Activated naive CD8-positive, alpha-beta T cell treated with anti-CD3 and anti-CD28 coated beads, Interleukin-2, amount 50 U/mL, for 24 hours (primary cell): ENCODE data around the gene TGFBI.
"Not testable (repeated sequence)": the region's sequence is repeated elsewhere in the genome, so short reads cannot be mapped to it uniquely, and the experiment has no call there.

Experiments used
- ATAC-seq: fragments of 150-1000 bp; cut with Tn5 transposase; one replicate; pipeline ENCODE4 v1.10.0; 2021
- DNase-seq: peaks from one replicate; pipeline ENCODE4 v3.0.0; 2021
- H3K27ac Mint-ChIP-seq: one replicate; pipeline ENCODE4 v1.8.0; 2021; ENCODE audit warnings: mild to moderate bottlenecking, mixed read lengths
- H3K27me3 Mint-ChIP-seq: one replicate; pipeline ENCODE4 v1.8.0; 2021; ENCODE audit warnings: mixed read lengths
- H3K36me3 Mint-ChIP-seq: one replicate; pipeline ENCODE4 v1.8.0; 2021; ENCODE audit warnings: low read depth, mixed read lengths
- H3K4me1 Mint-ChIP-seq: one replicate; pipeline ENCODE4 v1.8.0; 2021; ENCODE audit warnings: mixed read lengths
- H3K4me3 Mint-ChIP-seq: one replicate; pipeline ENCODE4 v1.8.0; 2021; ENCODE audit warnings: mild to moderate bottlenecking, moderate library complexity, mixed read lengths
- H3K9me3 Mint-ChIP-seq: one replicate; pipeline ENCODE4 v1.8.0; 2021; ENCODE audit warnings: mixed read lengths

TGFBI gene

GRCh38 chr5:136040746-136041415 lies 12.1 kb downstream of the TGFBI start:
- ATAC-seq (no peak), DNase-seq (no peak)
- no peaks in the 10 kb centered on the region for H3K27me3 Mint-ChIP-seq
- H3K36me3 Mint-ChIP-seq, result no peaks in the 10 kb centered on the region
- no peak overlapping the region for H3K27ac Mint-ChIP-seq
- H3K4me3 Mint-ChIP-seq, result no peak overlapping the region
- H3K9me3 Mint-ChIP-seq, result no peaks in the 10 kb centered on the region
- H3K4me1 Mint-ChIP-seq, result peaks cover 32% of the 10 kb centered on the region

GRCh38 chr5:136042156-136042555 lies 13.4 kb downstream of the TGFBI start:
- H3K27me3 Mint-ChIP-seq, result no peaks in the 10 kb centered on the region
- H3K27ac Mint-ChIP-seq, result peak overlapping the region; percentile 23
- no peak for ATAC-seq

GRCh38 chr5:136042665-136043121 lies 13.9 kb downstream of the TGFBI start:
- Mint-ChIP-seq H3K4me3 (no peak overlapping the region), H3K9me3 (no peaks in the 10 kb centered on the region), H3K36me3 (no peaks in the 10 kb centered on the region), H3K27ac (peak overlapping the region; percentile 23), H3K27me3 (no peaks in the 10 kb centered on the region), H3K4me1 (peaks cover 14% of the 10 kb centered on the region)
- DNase-seq (no peak), ATAC-seq (peak; percentile 73)

More at GRCh38 chr5:136042156-136042555, 13.4 kb downstream of the TGFBI start:
- Mint-ChIP-seq H3K9me3 (no peaks in the 10 kb centered on the region), H3K36me3 (no peaks in the 10 kb centered on the region), H3K4me1 (peaks cover 19% of the 10 kb centered on the region), H3K4me3 (no peak overlapping the region)
- no peak for DNase-seq

GRCh38 chr5:136043551-136043950 lies 14.8 kb downstream of the TGFBI start:
- no peak overlapping the region for H3K4me3 Mint-ChIP-seq
- DNase-seq, result no peak
- ATAC-seq, result no peak
- peaks cover 11% of the 10 kb centered on the region for H3K4me1 Mint-ChIP-seq
- no peaks in the 10 kb centered on the region for H3K36me3 Mint-ChIP-seq
- no peaks in the 10 kb centered on the region for H3K27me3 Mint-ChIP-seq
- H3K27ac Mint-ChIP-seq, result no peak overlapping the region
- H3K9me3 Mint-ChIP-seq, result no peaks in the 10 kb centered on the region

- Mint-ChIP-seq H3K4me1 (peaks cover 11% of the 10 kb centered on the region), H3K27me3 (no peaks in the 10 kb centered on the region), H3K36me3 (no peaks in the 10 kb centered on the region), H3K27ac (no peak overlapping the region), H3K4me3 (no peak overlapping the region), H3K9me3 (no peaks in the 10 kb centered on the region)
- DNase-seq (no peak), ATAC-seq (no peak)
These were observed 15.3 kb downstream of the TGFBI start for GRCh38 chr5:136043968-136044610.

GRCh38 chr5:136045026-136045425 lies 16.2 kb downstream of the TGFBI start:
- H3K4me1 Mint-ChIP-seq, result peaks cover 11% of the 10 kb centered on the region
- H3K27ac Mint-ChIP-seq, ATAC-seq, H3K36me3 Mint-ChIP-seq, H3K9me3 Mint-ChIP-seq, H3K27me3 Mint-ChIP-seq, H3K4me3 Mint-ChIP-seq, DNase-seq: not testable (repeated sequence)

GRCh38 chr5:136046246-136046645 lies 17.5 kb downstream of the TGFBI start:
- DNase-seq (no peak), ATAC-seq (no peak)
- Mint-ChIP-seq H3K4me1 (peaks cover 11% of the 10 kb centered on the region), H3K4me3 (no peak overlapping the region), H3K27me3 (no peaks in the 10 kb centered on the region), H3K36me3 (no peaks in the 10 kb centered on the region), H3K9me3 (no peaks in the 10 kb centered on the region), H3K27ac (no peak overlapping the region)

GRCh38 chr5:136047858-136048257 lies 19.1 kb downstream of the TGFBI start:
- no peak for DNase-seq
- Mint-ChIP-seq H3K36me3 (no peaks in the 10 kb centered on the region), H3K27me3 (no peaks in the 10 kb centered on the region), H3K27ac (no peak overlapping the region), H3K9me3 (no peaks in the 10 kb centered on the region), H3K4me3 (no peak overlapping the region), H3K4me1 (peaks cover 2% of the 10 kb centered on the region)
- no peak for ATAC-seq

GRCh38 chr5:136048966-136049365 lies 20.2 kb downstream of the TGFBI start:
- no peak for ATAC-seq
- Mint-ChIP-seq H3K9me3 (no peaks in the 10 kb centered on the region), H3K4me3 (no peak overlapping the region), H3K4me1 (no peaks in the 10 kb centered on the region), H3K36me3 (no peaks in the 10 kb centered on the region), H3K27me3 (peaks cover under 1% of the 10 kb centered on the region), H3K27ac (peak overlapping the region; percentile 13)
- DNase-seq, result no peak

GRCh38 chr5:136051486-136052220 lies 22.9 kb downstream of the TGFBI start:
- Mint-ChIP-seq H3K27ac (no peak overlapping the region), H3K4me3 (no peak overlapping the region), H3K27me3 (peaks cover 2% of the 10 kb centered on the region), H3K9me3 (no peaks in the 10 kb centered on the region), H3K4me1 (no peaks in the 10 kb centered on the region), H3K36me3 (no peaks in the 10 kb centered on the region)
- DNase-seq, result no peak
- no peak for ATAC-seq

- ATAC-seq (no peak), DNase-seq (no peak)
- H3K9me3 Mint-ChIP-seq, result no peaks in the 10 kb centered on the region
- no peak overlapping the region for H3K4me3 Mint-ChIP-seq
- H3K27ac Mint-ChIP-seq, result no peak overlapping the region
- no peaks in the 10 kb centered on the region for H3K36me3 Mint-ChIP-seq
- H3K27me3 Mint-ChIP-seq, result peaks cover 2% of the 10 kb centered on the region
- H3K4me1 Mint-ChIP-seq, result no peaks in the 10 kb centered on the region
These were observed 24.0 kb downstream of the TGFBI start for GRCh38 chr5:136052692-136053335.

- DNase-seq, result no peak
- no peaks in the 10 kb centered on the region for H3K9me3 Mint-ChIP-seq
- ATAC-seq, result peak; percentile 22
- H3K36me3 Mint-ChIP-seq, result no peaks in the 10 kb centered on the region
- no peak overlapping the region for H3K27ac Mint-ChIP-seq
- H3K27me3 Mint-ChIP-seq, result peaks cover 2% of the 10 kb centered on the region
- H3K4me3 Mint-ChIP-seq, result no peak overlapping the region
- no peaks in the 10 kb centered on the region for H3K4me1 Mint-ChIP-seq
These were observed 24.8 kb downstream of the TGFBI start for GRCh38 chr5:136053336-136054141.

- peaks cover 2% of the 10 kb centered on the region for H3K27me3 Mint-ChIP-seq
- H3K4me1 Mint-ChIP-seq, result no peaks in the 10 kb centered on the region
- H3K36me3 Mint-ChIP-seq, result no peaks in the 10 kb centered on the region
- DNase-seq (no peak), ATAC-seq (no peak)
- H3K4me3 Mint-ChIP-seq, result no peak overlapping the region
- no peaks in the 10 kb centered on the region for H3K9me3 Mint-ChIP-seq
- no peak overlapping the region for H3K27ac Mint-ChIP-seq
These were observed 25.6 kb downstream of the TGFBI start for GRCh38 chr5:136054142-136055019.
